IMR-90 (cell line): ENCODE results near the gene IRF2BP2.

Source experiments
- CTCF ChIP-seq: conservative IDR thresholded peaks from 2 replicates; pipeline ENCODE4 v1.5.1; 2012; ENCODE audit warnings: mild to moderate bottlenecking, low read depth, low read length, improper control_type of control experiment
- ELK1 ChIP-seq: fragments of 150-350 bp; IDR thresholded peaks from 2 replicates; pipeline ENCODE4 v1.6.1; 2016; ENCODE audit warnings: low read depth, mild to moderate bottlenecking, low read length, moderate library complexity, borderline replicate concordance
- MXI1 ChIP-seq: IDR thresholded peaks from 2 replicates; pipeline ENCODE4 v1.6.1; 2012; ENCODE audit warnings: low read depth, mild to moderate bottlenecking, low read length, moderate library complexity, borderline replicate concordance
- NFE2L2 ChIP-seq: fragments of 150-350 bp; IDR thresholded peaks from 2 replicates; pipeline ENCODE4 v1.6.1; 2016; ENCODE audit warnings: low read depth, mild to moderate bottlenecking, low read length
- POLR2A ChIP-seq: IDR thresholded peaks from 2 replicates; pipeline ENCODE4 v1.6.1; 2012; ENCODE audit warnings: mild to moderate bottlenecking, low read depth, low read length
- RAD21 ChIP-seq: IDR thresholded peaks from 2 replicates; pipeline ENCODE4 v1.6.1; 2012; ENCODE audit warnings: low read length, improper control_type of control experiment
- RCOR1 ChIP-seq: IDR thresholded peaks from 2 replicates; pipeline ENCODE4 v1.6.1; 2012; ENCODE audit warnings: mild to moderate bottlenecking, low read length, improper control_type of control experiment; ENCODE audit not compliant: insufficient replicate concordance
- RFX5 ChIP-seq: IDR thresholded peaks from 2 replicates; pipeline ENCODE4 v1.8.0; 2012; ENCODE audit warnings: low read depth, mild to moderate bottlenecking, low read length, moderate library complexity
- USF2 ChIP-seq: fragments of 150-350 bp; IDR thresholded peaks from 2 replicates; pipeline ENCODE4 v1.6.1; 2017; ENCODE audit warnings: mild to moderate bottlenecking, antibody characterized with exemption, low read length, low read depth

GRCh38 chr1:234645474-234645953 is 35.5 kb upstream of the IRF2BP2 start:
- TF ChIP-seq CTCF (no peak), NFE2L2 (no peak), MXI1 (no peak), USF2 (no peak), RAD21 (no peak), ELK1 (no peak), RCOR1 (no peak), RFX5 (no peak), POLR2A (no peak)
